Fibroblast of lung (primary cell): ENCODE measurements around the gene TMC3. TPM values are rescaled to one million over a fixed set of nuclear protein-coding genes. Genes with fewer than 3 reads are reported as not detected.

Experiments
- DNase-seq, 2 donors: peaks; one replicate each; pipeline versions ENCODE4 v3.0.0 to v3.0.0-alpha.2; 2010; ENCODE audit warnings: low read depth in 2 of 2
- H2AFZ ChIP-seq: 2 replicates; pipeline ENCODE4 v1.5.1; 2012; ENCODE audit warnings: low read length, control low read depth, inconsistent platforms
- H3K27ac ChIP-seq: 2 replicates; pipeline ENCODE4 v1.5.1; 2011; ENCODE audit warnings: low read length, control low read depth; ENCODE audit not compliant: insufficient read depth
- H3K27me3 ChIP-seq: 2 replicates; pipeline ENCODE4 v1.5.1; 2011; ENCODE audit warnings: mild to moderate bottlenecking, low read length; ENCODE audit not compliant: control insufficient read depth, insufficient read depth
- H3K36me3 ChIP-seq: 2 replicates; pipeline ENCODE4 v1.5.1; 2011; ENCODE audit warnings: low read length; ENCODE audit not compliant: control insufficient read depth, insufficient read depth
- H3K4me1 ChIP-seq: 2 replicates; pipeline ENCODE4 v1.5.1; 2011; ENCODE audit warnings: low read length; ENCODE audit not compliant: control insufficient read depth, insufficient read depth; ENCODE audit errors: extremely low read depth
- H3K4me2 ChIP-seq: 2 replicates; pipeline ENCODE4 v1.5.1; 2011; ENCODE audit warnings: low read length, control low read depth; ENCODE audit not compliant: insufficient read depth; ENCODE audit errors: extremely low read depth
- H3K4me3 ChIP-seq, 4 experiments: fragments of 200-600 bp in 1 of 4; sonication (generic) in 1 of 4; replicated peaks in 1 of 4; 2 replicates each; pipeline ENCODE4 v1.5.1; 2011 to 2016; ENCODE audit warnings: low read length in 4 of 4, low read depth in 3 of 4, mild to moderate bottlenecking in 3 of 4, control low read depth in 2 of 4, inconsistent platforms in 1 of 4, mixed read lengths in 1 of 4; ENCODE audit not compliant: insufficient read depth in 1 of 4; ENCODE audit errors: control extremely low read depth in 1 of 4
- H3K79me2 ChIP-seq: 2 replicates; pipeline ENCODE4 v1.5.1; 2012; ENCODE audit warnings: mild to moderate bottlenecking, low read length, inconsistent platforms; ENCODE audit not compliant: control insufficient read depth, insufficient read depth
- H3K9ac ChIP-seq: 2 replicates; pipeline ENCODE4 v1.5.1; 2011; ENCODE audit warnings: mild to moderate bottlenecking, low read length, control low read depth; ENCODE audit not compliant: insufficient read depth
- H3K9me3 ChIP-seq: 2 replicates; pipeline ENCODE4 v1.5.1; 2012; ENCODE audit warnings: low read depth, low read length; ENCODE audit not compliant: control insufficient read depth, insufficient read depth
- H4K20me1 ChIP-seq: 2 replicates; pipeline ENCODE4 v1.5.1; 2011; ENCODE audit warnings: low read length; ENCODE audit not compliant: control insufficient read depth, insufficient read depth; ENCODE audit errors: extremely low read depth
- CTCF ChIP-seq, 2 donors: IDR thresholded peaks in 1 of 2; conservative IDR thresholded peaks in 1 of 2; 1 replicate in 1 of 2; 2 replicates in 1 of 2; pipeline ENCODE4 v1.5.1; 2011 to 2012; ENCODE audit warnings: low read length in 2 of 2, control low read depth in 1 of 2, inconsistent platforms in 1 of 2, low read depth in 1 of 2, mild to moderate bottlenecking in 1 of 2
- EZH2 ChIP-seq: IDR thresholded peaks from 2 replicates; pipeline ENCODE4 v1.5.1; 2012; ENCODE audit warnings: low read length, control low read depth, mild to moderate bottlenecking; ENCODE audit errors: missing control alignments
- polyA minus RNA-seq: library from RNA; depleted of rRNA, polyadenylated mRNA; stranded (reverse); fragments of >200 nt; gene quantifications from 2 replicates; pipeline ENCODE4 v1.2.3, GENCODE V29; 2011; ENCODE audit warnings: low replicate concordance
- polyA plus RNA-seq, 2 donors: library from polyadenylated mRNA; depleted of rRNA in 1 of 2; stranded (reverse) in 1 of 2; unstranded in 1 of 2; fragments of >200 nt; gene quantifications; 2 replicates each; pipeline ENCODE4 v1.2.1, GENCODE V29; 2011 to 2012; ENCODE audit warnings: missing spikeins in 1 of 2
- total RNA-seq: library from RNA; depleted of rRNA; stranded (reverse); fragments of >200 nt; gene quantifications from 2 replicates; pipeline ENCODE4 v1.2.1, GENCODE V29; 2014

Gene TMC3
- total RNA-seq: not detected in 2 replicates
- polyA plus RNA-seq: not detected in 2 replicates
- 0.02 and 0.05 TPM in 2 replicates for polyA plus RNA-seq (2012)
- polyA minus RNA-seq: not detected in 2 replicates

GRCh38 chr15:81373775-81374395, at the start of gene TMC3:
Gene TMC3 (minus strand): TSS chr15:81374213. CDS start chr15:81374077, 136 bp downstream.
- H3K4me1 ChIP-seq: no peaks in the 10 kb centered on the region
- peak in 1 of 2 donors; percentile 84 for DNase-seq

GRCh38 chr15:81421461-81421860, 47.4 kb upstream of the TMC3 start:
- Histone ChIP-seq H3K9me3 (no peaks in the 10 kb centered on the region), H3K36me3 (no peaks in the 10 kb centered on the region), H3K4me3 (no peak overlapping the region), H3K9ac (no peak overlapping the region), H4K20me1 (no peaks in the 10 kb centered on the region), H3K27me3 (no peaks in the 10 kb centered on the region), H3K27ac (no peak overlapping the region), H3K4me1 (no peaks in the 10 kb centered on the region), H3K4me2 (no peak overlapping the region), H3K79me2 (no peaks in the 10 kb centered on the region), H2AFZ (no peak overlapping the region)
- TF ChIP-seq EZH2: no peak
- TF ChIP-seq CTCF (conservative IDR thresholded peaks at IDR 0.05 in 1 of 2, IDR thresholded peaks at IDR 0.05 in 1 of 2; ENCODE audit: low read depth in 1 of 2, low read length in 2 of 2): no peak
- no peak for DNase-seq

More at GRCh38 chr15:81373775-81374395, at the start of gene TMC3:
- no peaks in the 10 kb centered on the region for H3K79me2 ChIP-seq
- no peak within 1 kb of the TSS for H3K4me3 ChIP-seq
- no peaks in the 10 kb centered on the region for H3K9me3 ChIP-seq
- TF ChIP-seq CTCF (conservative IDR thresholded peaks at IDR 0.05 in 1 of 2, IDR thresholded peaks at IDR 0.05 in 1 of 2; ENCODE audit: low read depth in 1 of 2, low read length in 2 of 2) (no peak), EZH2 (no peak)
- no peak within 1 kb of the TSS for H3K4me2 ChIP-seq
- H3K9ac ChIP-seq: no peak within 1 kb of the TSS
- H2AFZ ChIP-seq: no peak within 1 kb of the TSS
- H3K27me3 ChIP-seq: no peaks in the 10 kb centered on the region
- no peak within 1 kb of the TSS for H3K27ac ChIP-seq
- no peaks in the 10 kb centered on the region for H4K20me1 ChIP-seq
- no peaks in the 10 kb centered on the region for H3K36me3 ChIP-seq

- no peak overlapping the region for H2AFZ ChIP-seq
- H3K4me3 ChIP-seq: no peak overlapping the region
- H3K4me1 ChIP-seq: no peaks in the 10 kb centered on the region
- H3K36me3 ChIP-seq: no peaks in the 10 kb centered on the region
- no peaks in the 10 kb centered on the region for H4K20me1 ChIP-seq
- no peaks in the 10 kb centered on the region for H3K9me3 ChIP-seq
- no peaks in the 10 kb centered on the region for H3K79me2 ChIP-seq
- TF ChIP-seq EZH2 (no peak), CTCF (conservative IDR thresholded peaks at IDR 0.05 in 1 of 2, IDR thresholded peaks at IDR 0.05 in 1 of 2; ENCODE audit: low read depth in 1 of 2, low read length in 2 of 2) (no peak)
- no peak overlapping the region for H3K4me2 ChIP-seq
- no peak overlapping the region for H3K9ac ChIP-seq
- peak; percentile 56 to 85 for DNase-seq
- no peaks in the 10 kb centered on the region for H3K27me3 ChIP-seq
- no peak overlapping the region for H3K27ac ChIP-seq
Measured at GRCh38 chr15:81419332-81419943, 45.4 kb upstream of the TMC3 start.
